NCI-H2227 (cell line): Measurements from ENCODE around the gene CLEC16A.

Experiments
- DNase-seq: peaks from one replicate; lab custom pipeline; 2025; ENCODE audit not compliant: unreplicated experiment; lab: John Stamatoyannopoulos, UW

The CLEC16A gene

DNA sequence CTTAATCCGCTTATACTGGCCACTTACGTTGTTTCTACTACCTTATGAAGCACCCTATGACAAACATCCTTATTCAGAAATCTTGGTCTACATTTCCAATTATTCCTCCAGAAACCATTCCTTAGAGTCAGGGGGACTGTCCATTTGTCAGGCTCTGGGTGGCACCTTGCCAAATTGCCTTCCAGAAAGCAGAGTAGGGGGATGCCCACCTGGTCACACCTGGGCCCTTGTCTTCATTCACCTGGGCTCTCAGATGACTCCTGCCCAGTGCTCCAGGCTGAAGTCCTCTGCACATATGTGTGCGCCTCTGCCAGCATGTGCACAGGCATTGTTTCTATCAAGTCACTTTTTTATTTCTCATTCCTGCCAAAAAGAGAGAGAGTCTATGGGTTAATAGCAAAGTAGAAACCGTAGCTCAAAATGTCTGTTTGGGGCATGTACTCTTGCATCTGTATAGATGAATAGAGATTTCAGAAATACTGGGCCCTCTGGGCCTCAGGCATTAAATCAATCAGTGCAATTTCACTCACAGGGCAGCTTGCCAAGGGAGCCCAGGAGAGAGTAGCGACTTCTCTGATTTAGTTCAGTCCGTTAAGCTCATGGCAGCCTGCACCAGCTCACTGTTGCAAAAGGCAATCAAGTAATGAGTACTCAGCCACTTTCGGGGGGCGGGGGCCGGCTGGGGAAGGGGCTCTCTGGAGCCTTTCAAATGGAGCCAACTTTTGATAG lies 207.0 kb downstream of the CLEC16A start:
- peak; percentile 6 for DNase-seq

DNA sequence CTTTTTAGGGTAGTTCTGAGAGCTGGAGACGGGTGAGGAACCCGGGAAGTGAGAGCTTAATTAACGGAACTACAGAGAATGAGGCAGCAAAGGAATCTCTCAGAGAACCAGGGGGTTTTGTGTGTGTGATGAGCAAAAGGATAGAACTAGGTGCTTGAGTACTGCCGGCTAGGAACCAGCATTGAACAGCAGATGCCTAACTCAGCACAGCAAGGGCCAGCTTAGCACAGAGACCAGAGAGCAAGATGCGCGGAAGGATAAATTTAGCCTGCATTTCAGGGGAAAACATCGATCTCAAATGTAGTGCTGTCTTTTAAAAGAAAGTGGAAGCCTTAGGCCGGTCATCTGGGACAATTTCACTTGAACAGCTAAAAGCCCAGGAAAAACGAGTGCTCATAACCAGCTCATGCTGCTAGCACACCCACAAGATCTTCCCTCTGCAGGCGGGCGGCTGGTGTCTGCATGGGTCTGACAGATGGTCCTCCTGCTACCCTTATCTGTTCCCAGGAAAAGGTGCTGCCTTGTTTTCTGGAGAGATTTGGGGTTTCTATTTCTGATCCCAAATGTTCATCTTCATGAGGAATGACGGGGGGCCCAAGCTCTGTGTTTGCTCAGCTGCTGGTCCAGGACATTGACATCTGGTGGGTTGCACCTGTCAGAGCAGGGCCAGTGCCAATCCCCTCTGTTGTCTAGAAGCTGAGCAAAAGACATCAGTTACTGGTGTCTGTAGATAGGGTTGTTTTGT lies 207.7 kb downstream of the CLEC16A start:
- DNase-seq: no peak

DNA sequence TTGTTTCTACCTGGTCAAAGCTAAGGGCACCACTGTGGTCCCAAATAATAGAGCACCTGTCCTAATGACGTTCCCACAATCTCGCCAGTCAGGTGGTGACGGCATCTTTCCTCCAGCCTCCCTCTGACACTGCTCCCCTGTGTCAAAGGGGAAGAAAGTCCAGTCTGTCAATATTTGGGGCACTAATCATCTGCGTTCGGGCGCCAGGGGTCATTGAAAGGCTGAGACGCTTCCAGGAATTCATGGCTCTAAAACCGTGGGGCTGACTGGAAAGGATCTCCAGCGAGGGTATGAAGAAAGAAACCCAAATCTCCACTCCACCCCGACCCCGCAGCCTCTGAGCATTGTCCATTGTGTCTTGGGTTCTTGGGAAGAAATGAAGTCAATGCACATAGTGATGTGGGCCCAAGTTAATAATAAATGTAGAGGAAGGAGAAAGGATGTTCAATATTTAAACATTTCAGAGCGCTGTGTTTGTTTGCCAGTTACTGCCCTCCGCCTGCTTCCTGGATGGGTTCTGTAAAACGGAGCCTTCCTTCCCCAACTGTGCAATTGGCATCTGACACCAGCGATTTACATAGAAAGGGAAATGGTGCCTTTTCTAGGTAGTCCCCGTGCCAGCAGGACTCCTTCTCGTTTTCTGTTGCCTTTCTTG lies 208.4 kb downstream of the CLEC16A start:
- no peak for DNase-seq

DNA sequence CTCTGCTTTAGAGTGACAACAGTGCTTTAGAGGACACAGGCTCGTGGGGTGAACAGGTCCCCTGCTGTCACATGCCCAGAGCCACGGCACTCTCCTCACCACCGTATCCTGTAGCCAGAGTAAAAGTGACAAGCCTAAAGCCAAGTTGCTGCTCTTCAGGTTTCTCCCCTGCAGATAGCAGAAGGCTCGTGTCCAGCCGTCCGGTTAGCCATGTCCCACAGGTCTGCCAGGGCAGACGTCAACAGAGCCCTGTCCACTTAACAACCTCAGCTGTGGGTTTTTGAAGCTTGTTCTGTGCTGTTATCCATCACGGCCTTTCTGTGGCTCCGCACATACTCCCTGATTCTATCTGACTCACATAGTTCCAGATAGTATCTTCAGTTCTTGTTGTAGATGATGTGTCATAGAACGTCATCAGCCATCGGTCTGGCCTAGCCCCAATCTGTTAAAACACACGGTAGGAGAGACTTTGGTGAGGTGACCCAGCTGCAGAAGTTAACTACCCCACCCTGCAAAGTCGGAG lies 211.0 kb downstream of the CLEC16A start:
- DNase-seq: no peak

DNA sequence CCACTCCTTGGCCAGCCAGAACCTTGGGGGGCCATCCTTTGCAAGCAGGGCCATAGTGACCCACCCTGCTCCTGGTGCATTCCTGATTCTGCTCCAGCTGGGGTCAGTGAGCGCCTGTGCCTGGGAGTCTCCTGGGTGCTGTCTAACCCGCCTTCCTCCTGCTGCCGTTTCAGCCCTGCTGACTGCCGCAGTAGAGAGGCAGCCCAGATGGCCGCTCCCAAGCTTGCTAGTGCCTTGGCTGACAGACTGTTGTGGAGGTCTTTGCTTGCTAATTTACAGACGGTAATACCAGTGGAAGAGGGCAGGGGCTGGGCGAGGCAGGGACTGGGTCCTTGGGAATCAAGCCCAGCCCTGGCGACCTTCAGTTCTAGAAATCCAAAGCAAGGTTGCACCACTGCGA lies 212.0 kb downstream of the CLEC16A start:
- DNase-seq: no peak

DNA sequence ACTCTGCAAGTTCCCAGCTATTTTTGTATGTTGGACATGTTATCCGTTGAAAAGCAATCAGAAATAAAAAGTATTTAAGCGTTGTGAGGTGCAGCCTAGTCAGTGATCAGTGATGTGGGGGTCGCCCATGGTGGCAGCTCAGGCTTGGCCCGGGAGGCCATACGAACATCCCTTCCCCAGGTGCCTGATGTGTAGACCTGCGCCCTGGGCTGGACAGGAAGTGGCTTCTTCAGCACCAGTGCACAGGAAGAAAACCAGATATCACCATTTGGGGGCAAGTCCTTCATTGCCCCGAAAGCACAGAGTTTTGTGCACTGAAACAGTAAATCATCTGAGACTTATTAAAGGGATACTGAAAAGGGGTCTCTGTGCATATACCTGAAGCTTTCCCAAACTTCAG lies 212.8 kb downstream of the CLEC16A start:
- DNase-seq: no peak

DNA sequence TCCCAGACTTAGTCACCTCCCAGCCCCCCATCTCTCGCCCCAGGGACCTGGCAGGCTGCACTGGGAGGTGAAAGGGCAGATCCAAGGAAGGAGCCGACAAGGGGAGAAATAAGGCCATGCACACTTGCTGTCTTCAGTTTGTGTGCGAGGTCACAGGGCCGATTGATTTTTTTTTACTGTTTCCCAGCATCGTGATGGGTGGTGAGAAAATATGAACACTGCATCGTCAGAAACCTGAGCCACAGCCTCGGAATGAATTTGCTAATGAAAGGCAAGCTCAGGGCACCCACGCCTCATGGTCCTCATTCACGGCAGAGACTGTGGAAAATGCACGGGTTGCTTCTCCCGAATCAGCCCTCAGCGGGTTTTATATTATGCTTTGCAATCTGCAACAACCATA lies 213.7 kb downstream of the CLEC16A start:
- DNase-seq: no peak

DNA sequence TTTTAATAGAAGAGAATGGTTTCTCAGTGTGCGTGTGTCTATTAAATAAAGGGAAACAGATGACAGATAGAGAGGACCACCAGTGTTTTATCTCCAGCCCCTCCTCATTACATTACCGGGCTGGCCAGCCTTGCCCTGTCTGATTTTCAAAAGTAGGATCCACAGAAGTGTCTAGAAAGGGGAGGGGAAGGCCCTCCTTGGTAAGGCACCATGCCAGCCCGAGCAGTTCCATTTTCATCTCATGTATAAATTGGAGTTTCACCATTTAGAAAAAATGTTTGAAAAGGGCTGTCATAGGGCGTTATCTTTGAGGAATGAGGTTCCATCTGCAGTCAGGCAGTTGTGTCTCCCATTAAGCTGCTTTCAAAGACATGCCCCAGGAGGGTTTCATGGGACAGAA lies 214.9 kb downstream of the CLEC16A start:
- no peak for DNase-seq

DNA sequence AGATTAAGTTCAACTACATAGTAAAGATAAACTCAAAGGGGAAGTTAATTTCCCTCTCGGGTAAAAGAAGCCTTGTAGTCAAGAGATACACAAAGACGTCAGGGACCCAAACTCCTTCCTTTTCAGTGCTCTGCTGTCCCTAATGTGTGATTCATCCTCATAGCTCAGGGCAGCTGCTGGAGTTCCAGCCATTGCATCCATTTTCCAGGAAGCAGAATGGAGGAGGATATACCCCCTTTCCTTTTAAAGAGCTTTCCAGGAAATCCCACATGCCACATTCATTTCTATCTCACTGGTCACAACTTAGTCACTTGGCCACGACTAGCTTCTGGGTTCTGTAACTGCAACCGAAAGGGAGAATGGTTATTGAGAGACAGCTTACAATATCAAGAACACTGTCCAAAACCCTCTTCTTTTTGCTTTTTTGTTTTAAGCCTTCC lies 216.3 kb downstream of the CLEC16A start:
- no peak for DNase-seq

DNA sequence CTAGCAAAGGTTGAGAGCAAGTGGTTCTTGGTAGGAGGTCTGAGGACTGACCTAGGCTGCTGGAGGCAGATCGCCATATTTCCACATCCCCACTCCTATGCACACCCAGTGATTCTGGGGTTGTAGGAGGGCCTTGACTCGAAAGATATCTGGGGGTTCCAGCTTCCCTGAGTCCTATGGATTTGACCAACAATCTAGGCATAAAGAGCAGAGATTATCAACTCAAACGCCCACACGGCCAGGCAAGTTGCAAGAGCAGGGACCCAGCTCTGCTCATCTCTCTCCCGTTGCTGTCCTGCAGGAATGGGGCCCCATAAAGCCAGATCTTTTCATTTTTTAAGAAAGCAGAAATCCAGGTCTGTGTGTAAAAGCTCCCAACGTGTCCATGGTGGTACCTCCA lies 217.1 kb downstream of the CLEC16A start:
- no peak for DNase-seq

DNA sequence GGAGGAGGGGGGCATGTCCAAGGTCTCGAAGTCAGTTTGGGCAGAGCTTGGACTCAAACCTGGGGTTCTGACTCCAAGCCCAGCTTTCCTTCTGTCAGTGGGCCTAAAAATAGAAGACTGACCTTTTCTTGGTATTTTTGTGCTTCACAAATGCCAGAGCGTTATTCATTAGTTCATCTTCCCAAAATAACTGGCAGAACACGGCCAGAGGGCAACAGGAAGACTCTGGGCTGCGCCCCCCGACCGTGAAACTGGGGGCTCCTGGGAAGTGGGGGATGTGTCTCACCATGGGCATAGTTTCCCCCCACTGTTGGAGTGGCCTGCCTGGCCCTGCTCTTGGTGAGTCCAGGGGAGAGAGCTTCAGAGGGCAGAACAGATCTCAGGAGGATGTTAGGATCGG lies 217.6 kb downstream of the CLEC16A start:
- no peak for DNase-seq

DNA sequence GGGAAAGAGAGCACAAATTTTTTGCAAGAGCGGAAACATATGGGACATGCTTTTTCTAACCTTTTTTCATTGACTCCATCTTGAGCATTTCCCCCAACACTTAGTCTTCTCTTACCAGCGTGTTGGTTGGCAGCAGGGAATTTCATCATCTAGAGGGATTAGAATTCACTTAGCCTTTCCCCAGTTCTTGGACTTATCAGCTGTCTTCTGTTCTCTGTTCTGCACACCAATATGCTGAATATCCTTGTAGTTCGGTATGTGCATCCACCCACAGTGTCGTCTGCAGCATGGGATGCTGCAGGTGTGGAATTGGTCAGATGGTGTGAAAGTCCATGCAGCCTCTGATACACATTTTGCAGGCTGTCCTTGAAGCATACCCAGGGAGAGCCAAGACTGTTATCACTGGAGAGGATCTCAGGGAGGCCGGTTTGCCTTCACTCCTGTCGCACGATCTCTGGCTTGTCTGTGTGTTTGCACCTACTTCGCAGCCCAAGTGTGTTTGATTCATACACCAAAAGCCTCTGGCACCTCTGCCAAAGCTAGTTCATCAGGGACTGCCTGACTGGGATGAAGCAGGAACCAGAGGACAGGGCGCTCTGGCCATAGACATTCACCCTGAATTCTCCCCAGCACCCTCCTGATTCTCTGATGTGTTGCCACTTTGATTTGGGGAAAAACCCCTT lies 218.4 kb downstream of the CLEC16A start:
- no peak for DNase-seq

DNA sequence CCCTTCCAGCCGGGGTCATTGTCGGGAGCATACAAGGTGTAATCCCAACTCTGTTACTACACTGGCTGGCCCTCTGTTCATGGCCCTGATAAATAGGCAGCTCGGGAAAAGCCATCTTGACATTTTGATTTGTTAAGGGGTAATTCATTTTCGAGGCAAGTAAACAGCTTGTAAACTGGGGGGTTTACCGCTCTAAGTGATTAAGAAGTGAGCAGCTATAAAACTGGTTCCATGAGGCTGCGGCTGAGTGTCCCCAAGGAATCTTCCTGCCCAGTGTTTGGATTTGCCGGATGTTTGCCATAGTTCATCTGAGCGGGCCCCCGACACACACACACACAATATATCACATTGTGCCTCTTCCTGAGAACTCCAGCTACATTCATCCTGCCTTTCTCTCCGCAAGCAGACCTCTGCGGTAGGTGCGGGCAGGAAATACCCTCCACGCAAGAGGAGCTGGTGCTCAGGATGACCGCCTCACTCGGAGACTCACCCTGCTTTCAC lies 219.4 kb downstream of the CLEC16A start:
- DNase-seq: no peak

DNA sequence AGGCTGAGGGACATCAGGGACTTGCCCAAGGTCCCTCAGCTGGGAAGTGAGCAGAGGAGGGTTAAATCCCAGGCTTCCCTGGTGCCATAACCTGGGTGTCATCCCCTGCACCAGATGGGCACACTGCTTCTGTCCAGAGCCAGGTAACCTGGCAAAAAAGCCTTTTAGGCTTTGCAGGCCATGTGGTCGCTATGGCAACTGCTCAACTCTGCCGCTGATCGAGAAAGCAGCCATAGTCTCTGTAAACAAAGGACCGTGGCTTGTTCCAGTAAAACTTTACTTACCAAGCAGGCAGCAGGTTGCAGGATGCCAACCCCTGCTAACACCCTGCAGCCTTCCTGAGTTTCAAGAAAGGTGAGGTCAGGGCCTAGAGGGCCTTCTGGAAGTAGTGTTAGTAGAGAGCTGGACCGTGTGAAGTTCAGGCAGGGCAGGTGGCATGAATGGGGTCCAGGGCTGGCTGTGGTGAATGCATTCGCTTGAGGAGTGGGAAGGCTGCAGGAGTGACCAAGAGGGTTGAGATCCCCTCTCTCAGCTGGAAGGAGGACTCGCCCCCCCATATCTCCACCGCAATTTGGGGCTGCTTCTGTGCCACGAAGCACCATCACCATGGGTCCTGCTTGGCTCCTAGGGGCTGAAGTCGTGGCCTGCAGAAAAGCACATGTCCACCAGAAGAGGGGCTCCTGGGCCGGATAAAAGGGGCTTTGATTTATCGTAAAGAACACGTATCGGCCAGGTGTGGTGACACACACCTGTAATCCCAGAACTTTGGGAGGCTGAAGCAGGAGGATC lies 220.3 kb downstream of the CLEC16A start:
- no peak for DNase-seq

DNA sequence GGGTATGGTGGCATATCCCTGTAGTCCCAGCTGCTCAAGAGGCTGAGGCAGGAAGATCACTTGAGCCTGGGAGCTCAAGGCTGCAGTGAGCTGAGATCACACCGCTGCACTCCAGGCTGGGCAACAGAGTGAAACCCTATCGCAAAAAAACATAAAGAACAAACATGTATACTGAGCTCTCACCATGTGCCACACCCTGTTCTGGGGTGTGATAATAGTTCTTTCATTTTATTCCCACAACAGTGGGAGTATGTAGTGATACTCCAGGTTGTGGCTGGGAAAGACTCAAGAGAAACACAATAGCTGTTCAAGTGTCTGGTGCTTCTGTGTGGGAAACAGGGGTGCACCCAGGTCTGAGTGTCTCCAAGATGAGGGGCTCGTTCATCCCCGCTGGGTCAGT lies 221.0 kb downstream of the CLEC16A start:
- no peak for DNase-seq

DNA sequence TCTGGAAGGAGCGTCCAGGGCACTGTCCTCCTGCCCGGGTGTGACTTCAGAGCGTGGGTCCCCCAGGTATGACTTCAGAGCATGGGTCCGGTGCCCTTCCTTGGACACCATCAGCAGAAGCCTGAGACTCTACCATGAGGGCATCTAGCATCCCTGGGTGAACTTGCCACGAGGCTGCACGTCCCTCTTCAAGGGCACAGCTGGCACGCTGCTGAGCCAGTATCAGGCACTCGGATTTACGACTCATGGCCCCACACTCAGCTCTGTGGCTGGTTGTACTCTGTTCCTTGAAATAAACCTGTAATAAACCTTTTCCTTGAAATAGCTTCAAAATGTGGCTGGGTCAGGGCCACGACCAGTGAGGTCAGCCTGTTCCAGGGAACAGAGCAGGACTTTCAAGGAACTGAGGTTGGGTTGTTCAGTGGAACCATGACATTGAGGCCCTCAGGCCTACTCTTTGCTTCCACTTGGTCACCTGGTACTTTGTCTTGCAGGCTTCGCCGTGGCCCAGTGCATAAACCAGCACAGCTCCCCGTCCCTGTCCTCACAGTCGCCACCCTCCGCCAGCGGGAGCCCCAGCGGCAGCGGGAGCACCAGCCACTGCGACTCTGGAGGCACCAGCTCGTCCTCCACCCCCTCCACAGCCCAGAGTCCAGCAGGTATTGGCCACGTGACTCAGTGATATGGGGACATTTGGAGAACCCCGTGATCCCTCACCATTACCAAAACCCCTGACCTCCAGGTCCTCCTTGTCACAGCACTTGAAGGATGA lies 221.7 kb downstream of the CLEC16A start:
- no peak for DNase-seq

DNA sequence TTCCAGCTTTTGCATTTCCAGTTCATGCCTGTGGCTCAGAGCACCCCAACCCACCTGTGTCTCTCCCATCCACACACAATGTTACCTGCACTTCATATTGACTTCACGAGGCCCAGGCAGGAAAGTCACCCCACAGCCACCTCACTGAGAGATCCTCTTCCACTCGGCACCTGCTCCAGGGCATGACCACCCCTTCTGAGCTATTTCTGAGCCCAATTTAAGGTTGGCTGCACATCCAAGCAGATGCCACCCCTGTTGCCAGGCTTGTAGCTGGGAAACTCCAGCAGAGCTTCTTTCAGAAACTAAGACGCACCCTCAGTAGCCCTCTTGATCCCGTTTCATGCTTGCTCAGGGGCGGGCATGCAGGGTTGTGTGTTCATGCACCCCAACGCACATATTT lies 223.2 kb downstream of the CLEC16A start:
- DNase-seq: no peak

DNA sequence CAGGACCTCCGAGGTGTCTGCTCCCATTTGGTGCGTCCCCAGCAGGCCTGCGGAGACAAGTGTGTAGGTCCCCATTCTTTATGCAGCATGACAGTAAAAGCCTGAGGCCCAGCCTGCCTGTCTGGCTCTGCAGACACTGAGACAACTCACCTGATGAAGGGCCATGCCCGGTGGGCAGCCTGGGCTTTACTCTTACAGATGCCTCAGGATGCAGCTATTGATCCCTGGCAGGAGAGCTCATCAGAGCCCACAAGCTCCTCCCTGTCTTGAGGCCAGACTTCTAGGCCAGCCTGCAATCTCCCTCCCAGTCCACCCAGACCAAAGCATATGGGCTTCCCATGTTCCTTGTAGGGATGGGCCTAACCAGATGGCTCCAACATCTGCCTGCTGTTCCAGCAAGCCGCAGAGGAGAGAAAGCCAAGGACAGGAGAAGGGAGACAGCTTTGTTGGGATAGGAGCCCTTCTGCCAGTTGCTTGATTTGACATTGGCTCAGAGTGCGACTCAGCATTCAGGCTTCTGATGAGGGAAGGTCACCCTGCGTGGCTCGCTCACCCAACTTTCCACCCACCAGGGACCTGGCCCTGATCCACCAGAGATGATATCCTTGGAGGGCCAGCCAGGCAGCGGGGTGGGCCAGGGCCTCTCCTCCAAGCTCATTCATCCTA lies 224.2 kb downstream of the CLEC16A start:
- no peak for DNase-seq

DNA sequence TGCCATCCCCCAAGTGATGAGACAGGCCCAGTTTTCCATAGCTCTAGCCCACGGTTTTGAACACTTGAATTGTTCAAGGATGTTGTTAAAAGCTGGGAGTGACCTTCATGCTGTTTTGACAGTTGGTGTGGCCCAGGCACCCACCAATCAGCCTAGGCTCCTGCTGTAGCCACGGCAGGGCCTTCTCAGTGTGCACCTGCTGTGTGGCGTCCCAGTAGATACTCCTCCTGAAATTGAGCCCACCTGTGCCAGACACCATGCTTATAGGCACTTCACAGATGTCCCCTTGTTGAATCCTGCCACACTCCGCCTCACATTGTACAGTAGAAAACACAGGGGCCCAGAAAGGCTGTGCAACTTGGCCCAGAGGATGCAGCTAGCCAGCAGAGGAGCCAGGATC lies 225.3 kb downstream of the CLEC16A start:
- no peak for DNase-seq
